Measurements from ENCODE around the gene EPC2.

- TF ChIP-seq NFE2L1 (CRISPR knock-in tag; IDR thresholded peaks at IDR 0.05) (no peak), CREB1 (CRISPR knock-in tag; IDR thresholded peaks at IDR 0.05) (no peak), ZSCAN18 (CRISPR knock-in tag; IDR thresholded peaks at IDR 0.05) (no peak), CTCF (IDR thresholded peaks at IDR 0.05) (no peak)
These were observed 52.4 kb downstream of the EPC2 start for GRCh38 chr2:148696985-148697384.

Measured in WTC11 (cell line).